HG02973 (cell line): ENCODE results near the gene CXorf58.
"Not testable (repeated sequence)": the region's sequence is repeated elsewhere in the genome, so short reads cannot be mapped to it uniquely, and the experiment has no call there.

Source experiments
- ATAC-seq: cut with Tn5 transposase; IDR thresholded peaks from one replicate; pipeline ENCODE4 v1.9.1; 2021; ENCODE audit warnings: moderate library complexity; ENCODE audit not compliant: unreplicated experiment

CXorf58 gene

GRCh38 chrX:23952984-23953907 lies 45.4 kb downstream of the CXorf58 start:
- peak; percentile 97 for ATAC-seq

- no peak for ATAC-seq
Measured at GRCh38 chrX:23953908-23954269, 46.1 kb downstream of the CXorf58 start.

DNA sequence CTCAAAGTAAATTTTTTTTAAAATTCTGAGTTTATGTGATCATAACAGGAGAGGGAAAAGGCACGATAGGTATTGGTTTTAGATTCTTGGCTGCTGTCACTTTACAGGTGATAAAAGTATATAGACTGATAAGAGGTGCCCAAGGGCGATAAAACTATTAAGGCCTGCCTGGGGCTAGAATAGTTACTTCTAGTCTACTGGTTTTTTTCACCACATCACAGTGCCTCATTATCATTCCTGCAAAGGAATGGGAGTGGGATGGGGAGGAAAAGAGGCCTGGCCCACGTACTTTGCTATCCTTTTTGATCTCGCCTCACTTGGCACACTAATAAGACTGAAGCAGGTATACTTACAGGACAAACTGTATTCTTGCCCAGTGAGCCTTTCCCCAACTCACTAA lies 46.6 kb downstream of the CXorf58 start:
- ATAC-seq = no peak

- ATAC-seq = no peak
Measured at GRCh38 chrX:23959781-23960180, 52.0 kb downstream of the CXorf58 start.

DNA sequence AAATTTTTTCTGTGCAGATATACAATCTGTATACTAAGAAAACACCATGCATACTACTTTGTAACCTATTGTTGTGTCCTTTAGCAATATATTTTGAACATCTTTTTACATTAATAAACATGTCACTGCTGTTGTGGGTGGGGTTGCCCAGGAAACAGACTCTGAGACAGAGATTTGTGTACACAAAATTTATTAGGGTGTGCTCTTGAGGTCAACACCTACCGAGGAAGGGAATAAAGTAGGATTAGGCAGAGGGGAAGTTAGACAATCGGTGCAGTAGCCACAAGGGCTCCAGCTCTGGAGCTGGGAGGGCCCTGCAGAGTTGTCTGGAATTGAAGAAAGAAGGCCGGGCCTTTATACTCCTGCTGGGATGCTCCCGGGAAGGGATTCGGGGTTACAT lies 56.4 kb downstream of the CXorf58 start:
- no peak for ATAC-seq

DNA sequence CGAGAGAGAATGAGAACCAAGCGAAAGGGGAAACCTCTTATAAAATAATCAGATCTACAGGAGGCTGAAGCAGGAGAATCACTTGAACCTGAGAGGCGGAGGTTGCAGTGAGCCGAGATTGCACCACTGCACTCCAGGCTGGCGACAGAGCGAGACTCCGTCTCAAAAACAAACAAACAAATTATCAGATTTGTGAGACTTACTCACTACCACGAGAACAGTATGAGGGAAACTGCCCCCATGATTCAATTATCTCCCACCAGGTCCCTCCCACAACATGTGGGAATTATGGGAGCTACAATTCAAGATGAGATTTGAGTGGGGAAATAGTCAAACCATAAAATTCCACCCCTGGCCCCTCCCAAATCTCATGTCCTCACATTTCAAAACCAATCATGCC lies 57.8 kb downstream of the CXorf58 start:
- ATAC-seq = not testable (repeated sequence)

DNA sequence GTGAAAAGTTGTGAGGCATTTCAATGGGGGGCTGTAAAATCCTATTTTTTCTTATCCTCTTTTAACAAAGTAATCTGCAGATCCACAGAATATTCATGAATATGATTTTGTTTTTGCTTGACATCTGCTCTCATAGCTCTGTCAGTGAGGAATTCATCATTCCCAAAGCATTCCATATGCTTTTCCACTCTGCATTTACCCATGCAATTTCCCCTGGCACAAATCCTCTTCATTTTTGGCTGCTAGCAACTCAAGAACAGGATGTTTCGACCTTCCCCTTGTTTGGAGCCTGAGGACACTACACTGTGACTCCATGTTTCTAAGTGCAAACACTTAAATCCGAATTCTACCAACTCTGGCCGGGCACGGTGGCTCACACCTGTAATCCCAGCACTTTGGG lies 70.7 kb downstream of the CXorf58 start:
- ATAC-seq = no peak

DNA sequence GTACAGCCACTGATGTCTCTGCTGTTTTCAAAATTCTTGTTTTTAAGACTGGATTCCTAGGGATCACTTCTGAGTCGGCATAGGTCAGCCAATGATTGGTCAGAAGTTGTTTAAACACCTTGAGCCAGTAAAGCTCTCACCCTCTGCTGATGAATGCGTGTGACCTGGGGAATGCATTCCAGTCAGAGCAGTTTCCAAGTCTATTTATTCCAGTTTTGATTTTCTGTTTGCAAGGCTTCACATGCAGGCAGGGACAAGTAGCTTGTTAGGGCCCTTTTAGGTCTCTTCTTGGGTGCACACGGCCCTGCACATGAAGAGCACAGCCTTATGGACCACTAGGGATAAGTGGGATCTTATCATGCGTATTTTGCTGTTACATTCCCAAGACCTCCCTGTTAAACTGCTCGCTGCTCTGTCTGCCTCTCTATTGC lies 72.2 kb downstream of the CXorf58 start:
- ATAC-seq = no peak

DNA sequence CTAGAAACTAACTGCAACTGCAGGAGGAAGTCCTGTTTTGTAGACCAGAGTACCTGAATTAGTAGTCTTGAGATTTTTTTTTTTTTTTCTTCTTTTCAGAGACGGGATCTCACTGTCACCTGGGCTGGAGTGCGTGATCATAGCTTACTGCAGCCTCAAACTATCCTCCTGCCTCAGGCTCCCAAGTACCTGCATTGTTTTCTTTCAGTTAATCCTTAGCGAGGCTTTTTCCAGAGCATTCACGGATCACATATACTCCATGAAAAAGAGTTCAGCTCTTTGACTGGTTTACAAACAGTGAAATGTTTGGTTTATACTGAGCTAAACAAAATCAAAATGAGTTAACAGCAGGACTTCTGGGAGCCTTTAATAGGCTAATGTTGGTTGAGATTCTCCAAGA lies 73.4 kb downstream of the CXorf58 start:
- ATAC-seq = no peak

DNA sequence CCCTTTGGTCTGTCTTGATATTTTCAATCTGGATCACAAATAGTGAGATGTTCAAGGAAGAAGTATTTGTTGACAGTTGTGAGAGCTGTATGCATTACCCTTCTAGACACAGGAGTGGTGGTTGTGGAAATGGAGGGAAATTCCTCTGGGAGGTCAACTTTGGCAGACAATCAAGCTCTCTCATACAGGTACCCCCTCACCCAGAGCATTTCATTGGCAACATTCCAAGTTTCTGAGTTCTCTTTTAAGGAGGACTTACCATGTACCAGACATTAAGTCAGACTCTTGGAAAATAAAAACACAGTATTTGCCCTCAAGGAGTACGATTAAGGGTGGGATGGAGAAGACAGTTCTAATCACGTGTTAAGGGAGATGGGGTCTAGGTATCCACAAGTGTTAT lies 73.9 kb downstream of the CXorf58 start:
- no peak for ATAC-seq

DNA sequence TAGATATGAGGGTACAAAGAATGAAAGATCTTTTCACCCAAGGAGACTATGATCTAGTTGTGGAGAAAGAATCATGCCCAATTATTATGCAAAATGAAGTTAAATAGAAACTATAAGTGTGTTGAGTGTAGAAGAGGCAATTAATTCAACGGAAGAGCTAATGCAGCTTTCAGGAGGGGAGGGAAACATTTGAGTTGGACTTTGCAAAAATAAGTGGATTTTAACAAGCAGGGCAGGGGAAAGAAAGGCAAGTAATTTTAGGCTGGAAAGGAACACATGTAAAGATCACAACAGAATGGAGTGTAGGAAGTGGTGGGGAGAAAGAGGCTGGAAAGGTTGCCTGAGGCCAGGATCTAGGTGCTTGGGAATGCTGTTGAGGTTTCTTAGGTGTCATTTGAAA lies 75.1 kb downstream of the CXorf58 start:
- ATAC-seq = no peak
